Uterus (tissue), 4 donors: ENCODE measurements around the gene PPP1R3E. TPM values are rescaled to one million over a fixed set of nuclear protein-coding genes. Genes with fewer than 3 reads are reported as not detected.

Experiments
- DNase-seq, 2 donors: peaks; one replicate each; pipeline ENCODE4 v3.0.0-alpha.2; 2019 to 2020
- H3K27ac ChIP-seq, 2 donors: fragments of 200-600 bp; sonication (generic); 1 replicate in 1 of 2; 2 replicates in 1 of 2; pipeline ENCODE4 v1.5.1; 2016 to 2018
- H3K27me3 ChIP-seq, 2 donors: fragments of 200-600 bp; sonication (generic); one replicate each; pipeline ENCODE4 v1.5.1; 2018 to 2019; ENCODE audit warnings: control low read depth in 1 of 2
- H3K36me3 ChIP-seq, 2 donors: fragments of 200-600 bp; sonication (generic); one replicate each; pipeline ENCODE4 v1.5.1; 2019; ENCODE audit warnings: control low read depth in 1 of 2
- H3K4me1 ChIP-seq, 2 donors: fragments of 200-600 bp; sonication (generic); one replicate each; pipeline ENCODE4 v1.5.1; 2018 to 2019; ENCODE audit warnings: control low read depth in 1 of 2
- H3K4me3 ChIP-seq, 2 donors: fragments of 200-600 bp; sonication (generic); 1 replicate in 1 of 2; 2 replicates in 1 of 2; pipeline ENCODE4 v1.5.1; 2018 to 2019; ENCODE audit warnings: mild to moderate bottlenecking in 1 of 2
- H3K9me3 ChIP-seq, 2 donors: fragments of 200-600 bp; sonication (generic); one replicate each; pipeline ENCODE4 v1.5.1; 2019; ENCODE audit warnings: control low read depth in 1 of 2
- POLR2A ChIP-seq, 2 donors: fragments of 450-650 bp; IDR thresholded peaks; one replicate each; pipeline ENCODE4 v1.6.1; 2016; ENCODE audit warnings: antibody characterized with exemption in 2 of 2, mild to moderate bottlenecking in 1 of 2, moderate library complexity in 1 of 2
- intact Hi-C: fragments of 100-400 bp; cut with DNase I; formaldehyde crosslinking; loops from one replicate; pipeline ENCODE4 v1.15.1; 2023; ENCODE audit warnings: low total_unique reads
- total RNA-seq, 4 donors: library from RNA; depleted of rRNA in 3 of 4; stranded (reverse); fragments of >200 nt in 3 of 4; gene quantifications; one replicate each; pipeline versions ENCODE4 v1.1.0 to v1.2.4, GENCODE V29; 2014 to 2023
- TF ChIP-seq, protein P1 (sequence below), 4 experiments: fragments of 200-600 bp in 2 of 4; fragments of 450-650 bp in 2 of 4; sonication (generic) in 2 of 4; IDR thresholded peaks; one replicate each; pipeline ENCODE4 v1.5.1; 2016 to 2019; ENCODE audit warnings: antibody characterized with exemption in 4 of 4, mild to moderate bottlenecking in 2 of 4, moderate library complexity in 1 of 4
- donor health status: DM: yes; HTN: yes; CAD: no.

Gene PPP1R3E
- total RNA-seq, 4 donors from 2014 or later: 0.88 to 23.5 (median 6.5) TPM

DNA sequence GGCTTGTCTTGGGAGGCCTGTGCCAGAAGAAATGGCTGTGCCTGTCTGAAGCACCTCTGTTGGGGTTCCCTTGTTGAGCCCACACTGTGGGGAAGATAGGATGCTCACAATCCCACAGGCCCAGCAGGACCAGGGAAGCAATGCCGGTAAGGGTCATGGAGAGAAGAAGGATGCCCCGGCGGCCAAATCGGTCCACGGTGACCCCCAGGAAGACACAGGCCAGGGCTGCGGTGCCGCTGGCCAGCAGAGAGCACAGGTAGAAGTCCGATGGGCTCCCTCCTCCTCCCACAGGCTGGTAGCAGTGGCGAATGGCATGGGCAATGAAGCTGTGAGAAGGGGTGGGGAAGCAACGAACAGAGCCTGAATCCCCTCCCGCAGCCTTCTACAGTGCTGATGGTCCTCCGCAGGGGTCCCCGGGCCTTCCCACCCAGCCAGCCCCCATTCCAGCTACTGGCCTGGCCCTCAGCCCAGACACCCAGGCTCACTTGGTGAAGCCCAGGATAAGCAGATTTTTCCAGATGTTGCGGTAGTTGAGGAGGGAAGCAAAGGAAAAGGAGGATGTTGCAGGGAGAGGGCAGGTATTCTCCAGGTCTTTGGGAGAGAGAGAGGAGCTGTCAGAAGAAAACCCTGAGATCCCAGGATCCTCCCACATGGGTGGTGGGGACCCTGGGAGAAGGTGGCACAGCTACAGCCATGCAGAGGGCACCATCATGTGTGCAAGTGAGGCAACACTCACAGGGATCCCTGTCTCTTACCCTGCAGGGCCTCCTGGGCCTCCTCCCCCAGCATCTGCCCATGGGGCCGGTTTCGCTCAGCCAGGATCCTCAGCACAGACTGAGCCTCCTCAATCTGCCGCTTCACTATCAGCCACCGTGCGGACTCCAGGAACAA lies 45.0 kb upstream of the PPP1R3E start:
- DNase-seq: no peak
- Histone ChIP-seq H3K4me1 (no peaks in the 10 kb centered on the region), H3K27me3 (no peaks in the 10 kb centered on the region), H3K9me3 (no peaks in the 10 kb centered on the region), H3K4me3 (no peak overlapping the region), H3K27ac (no peak overlapping the region), H3K36me3 (no peaks in the 10 kb centered on the region)
- intact Hi-C loops: no loop called here
- TF ChIP-seq, protein P1, sequence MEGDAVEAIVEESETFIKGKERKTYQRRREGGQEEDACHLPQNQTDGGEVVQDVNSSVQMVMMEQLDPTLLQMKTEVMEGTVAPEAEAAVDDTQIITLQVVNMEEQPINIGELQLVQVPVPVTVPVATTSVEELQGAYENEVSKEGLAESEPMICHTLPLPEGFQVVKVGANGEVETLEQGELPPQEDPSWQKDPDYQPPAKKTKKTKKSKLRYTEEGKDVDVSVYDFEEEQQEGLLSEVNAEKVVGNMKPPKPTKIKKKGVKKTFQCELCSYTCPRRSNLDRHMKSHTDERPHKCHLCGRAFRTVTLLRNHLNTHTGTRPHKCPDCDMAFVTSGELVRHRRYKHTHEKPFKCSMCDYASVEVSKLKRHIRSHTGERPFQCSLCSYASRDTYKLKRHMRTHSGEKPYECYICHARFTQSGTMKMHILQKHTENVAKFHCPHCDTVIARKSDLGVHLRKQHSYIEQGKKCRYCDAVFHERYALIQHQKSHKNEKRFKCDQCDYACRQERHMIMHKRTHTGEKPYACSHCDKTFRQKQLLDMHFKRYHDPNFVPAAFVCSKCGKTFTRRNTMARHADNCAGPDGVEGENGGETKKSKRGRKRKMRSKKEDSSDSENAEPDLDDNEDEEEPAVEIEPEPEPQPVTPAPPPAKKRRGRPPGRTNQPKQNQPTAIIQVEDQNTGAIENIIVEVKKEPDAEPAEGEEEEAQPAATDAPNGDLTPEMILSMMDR (IDR thresholded peaks at IDR 0.05): no peak
- TF ChIP-seq POLR2A (IDR thresholded peaks at IDR 0.05): no peak

DNA sequence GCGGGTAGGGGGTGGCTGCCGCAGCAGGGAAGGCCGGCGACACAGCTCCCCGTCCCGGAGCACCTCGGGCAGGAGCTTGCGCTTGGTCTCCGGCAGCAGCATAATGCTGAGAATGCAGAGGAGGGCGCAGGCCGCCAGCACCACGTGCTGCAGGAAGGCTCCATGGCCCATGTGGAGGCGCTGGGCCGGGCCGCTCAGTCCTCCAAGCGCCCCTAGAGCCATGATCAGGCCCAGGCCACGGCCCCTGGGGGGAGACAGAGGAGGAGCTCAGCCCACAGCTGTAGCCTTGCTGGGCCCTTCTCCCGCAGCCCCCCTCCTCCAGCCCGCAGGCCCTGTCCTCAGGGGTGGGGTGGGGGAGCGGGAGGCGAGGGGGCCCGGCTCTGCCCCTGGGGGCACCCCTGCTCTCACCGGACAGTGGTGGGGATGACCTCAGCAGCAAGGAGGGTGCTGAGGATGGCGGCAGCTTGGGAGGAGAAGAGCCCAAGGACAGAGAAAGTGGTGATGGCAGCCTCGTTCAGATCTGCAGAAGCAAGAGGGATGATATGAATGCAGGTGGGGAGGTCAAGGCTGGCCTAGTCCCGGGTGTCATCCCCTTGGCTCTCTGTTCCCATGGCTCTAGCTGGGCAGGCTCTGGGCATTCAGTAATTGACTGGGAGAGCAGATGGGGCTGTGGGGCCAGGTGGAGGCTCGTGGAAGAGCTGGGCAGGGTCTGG lies 44.2 kb upstream of the PPP1R3E start:
- Histone ChIP-seq H3K27me3 (no peaks in the 10 kb centered on the region), H3K4me3 (no peak overlapping the region), H3K27ac (no peak overlapping the region), H3K9me3 (no peaks in the 10 kb centered on the region), H3K36me3 (no peaks in the 10 kb centered on the region), H3K4me1 (no peaks in the 10 kb centered on the region)
- TF ChIP-seq POLR2A (IDR thresholded peaks at IDR 0.05): no peak
- TF ChIP-seq, protein P1 (IDR thresholded peaks at IDR 0.05): no peak
- intact Hi-C loops: no loop called here
- no peak for DNase-seq

DNA sequence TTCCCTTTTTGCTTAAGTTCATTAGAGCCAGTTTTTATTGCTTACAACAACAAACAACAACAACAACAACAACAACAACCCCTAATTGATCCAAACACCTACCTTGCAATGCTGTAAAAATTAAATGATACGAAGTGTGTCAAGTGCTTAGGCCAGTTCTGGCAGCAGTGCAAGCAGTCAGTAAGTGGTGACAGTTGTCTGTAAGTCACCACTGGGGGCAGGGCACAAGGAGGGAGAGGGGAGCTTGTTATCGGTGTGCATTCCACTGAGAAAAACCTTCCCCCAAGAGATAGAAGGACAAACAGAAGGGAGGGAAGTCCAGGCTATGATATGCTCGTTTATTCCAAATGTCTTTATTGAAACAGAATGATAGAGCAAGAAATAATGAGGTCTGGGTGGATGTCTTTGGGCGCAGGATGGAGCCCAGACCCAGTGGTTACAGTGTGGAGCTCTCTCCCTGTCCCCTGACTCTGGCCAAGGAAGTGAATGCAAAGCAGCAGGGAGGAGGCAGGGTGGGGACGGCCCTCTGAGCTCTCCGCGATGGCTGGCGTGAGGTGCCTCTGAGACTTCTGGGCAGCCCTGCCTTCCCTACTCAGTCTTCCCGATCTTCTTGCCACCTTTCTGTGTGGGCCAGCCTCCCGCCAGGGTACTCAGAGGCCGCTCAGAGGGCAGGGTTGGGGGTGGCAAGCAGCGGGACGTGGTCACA lies 43.5 kb upstream of the PPP1R3E start:
- no peak for DNase-seq
- intact Hi-C loops: no loop called here
- H3K27me3 ChIP-seq: no peaks in the 10 kb centered on the region
- no peaks in the 10 kb centered on the region for H3K9me3 ChIP-seq
- H3K36me3 ChIP-seq: no peaks in the 10 kb centered on the region
- no peak overlapping the region for H3K4me3 ChIP-seq
- no peaks in the 10 kb centered on the region for H3K4me1 ChIP-seq
- no peak overlapping the region for H3K27ac ChIP-seq
- no peak for TF ChIP-seq POLR2A (IDR thresholded peaks at IDR 0.05)
- TF ChIP-seq, protein P1 (IDR thresholded peaks at IDR 0.05): no peak

DNA sequence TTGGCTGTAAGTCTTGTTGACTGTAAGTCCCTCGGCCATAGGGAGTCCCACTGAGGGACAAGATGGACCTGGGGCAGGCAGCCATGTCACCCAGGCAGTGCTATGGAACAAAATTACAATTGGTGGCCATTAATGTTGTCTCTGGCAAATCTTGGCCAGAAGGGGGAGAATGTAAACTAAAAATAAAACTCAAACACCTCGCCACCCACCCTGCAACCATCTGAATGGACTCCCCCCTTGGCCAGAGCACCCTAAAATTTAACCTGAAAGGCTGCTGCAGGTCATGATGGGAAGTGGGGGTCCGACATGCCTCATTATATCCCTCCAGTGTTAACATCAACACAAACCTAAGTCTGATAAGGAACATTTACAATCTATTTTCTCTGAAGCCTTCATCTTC lies 41.8 kb upstream of the PPP1R3E start:
- intact Hi-C loops: no loop called here
- no peaks in the 10 kb centered on the region for H3K27me3 ChIP-seq
- H3K36me3 ChIP-seq: no peaks in the 10 kb centered on the region
- no peak overlapping the region for H3K4me3 ChIP-seq
- no peaks in the 10 kb centered on the region for H3K4me1 ChIP-seq
- no peak for TF ChIP-seq POLR2A (IDR thresholded peaks at IDR 0.05)
- TF ChIP-seq, protein P1 (IDR thresholded peaks at IDR 0.05): no peak
- DNase-seq: no peak
- no peak overlapping the region for H3K27ac ChIP-seq
- no peaks in the 10 kb centered on the region for H3K9me3 ChIP-seq
